Activated naive CD8-positive, alpha-beta T cell (primary cell): ENCODE measurements around the gene KCNQ1.

Source experiments
- H3K27ac Mint-ChIP-seq: one replicate; pipeline ENCODE4 v1.8.0; 2021; ENCODE audit warnings: mixed read lengths
- H3K27me3 Mint-ChIP-seq: one replicate; pipeline ENCODE4 v1.8.0; 2021; ENCODE audit warnings: mixed read lengths
- H3K36me3 Mint-ChIP-seq: one replicate; pipeline ENCODE4 v1.8.0; 2021; ENCODE audit warnings: mixed read lengths
- H3K4me1 Mint-ChIP-seq: one replicate; pipeline ENCODE4 v1.8.0; 2021; ENCODE audit warnings: low read depth, mixed read lengths
- H3K4me3 Mint-ChIP-seq: one replicate; pipeline ENCODE4 v1.8.0; 2021; ENCODE audit warnings: mild to moderate bottlenecking, mixed read lengths
- H3K9me3 Mint-ChIP-seq: one replicate; pipeline ENCODE4 v1.8.0; 2021; ENCODE audit warnings: low read depth, mixed read lengths

The KCNQ1 gene

DNA sequence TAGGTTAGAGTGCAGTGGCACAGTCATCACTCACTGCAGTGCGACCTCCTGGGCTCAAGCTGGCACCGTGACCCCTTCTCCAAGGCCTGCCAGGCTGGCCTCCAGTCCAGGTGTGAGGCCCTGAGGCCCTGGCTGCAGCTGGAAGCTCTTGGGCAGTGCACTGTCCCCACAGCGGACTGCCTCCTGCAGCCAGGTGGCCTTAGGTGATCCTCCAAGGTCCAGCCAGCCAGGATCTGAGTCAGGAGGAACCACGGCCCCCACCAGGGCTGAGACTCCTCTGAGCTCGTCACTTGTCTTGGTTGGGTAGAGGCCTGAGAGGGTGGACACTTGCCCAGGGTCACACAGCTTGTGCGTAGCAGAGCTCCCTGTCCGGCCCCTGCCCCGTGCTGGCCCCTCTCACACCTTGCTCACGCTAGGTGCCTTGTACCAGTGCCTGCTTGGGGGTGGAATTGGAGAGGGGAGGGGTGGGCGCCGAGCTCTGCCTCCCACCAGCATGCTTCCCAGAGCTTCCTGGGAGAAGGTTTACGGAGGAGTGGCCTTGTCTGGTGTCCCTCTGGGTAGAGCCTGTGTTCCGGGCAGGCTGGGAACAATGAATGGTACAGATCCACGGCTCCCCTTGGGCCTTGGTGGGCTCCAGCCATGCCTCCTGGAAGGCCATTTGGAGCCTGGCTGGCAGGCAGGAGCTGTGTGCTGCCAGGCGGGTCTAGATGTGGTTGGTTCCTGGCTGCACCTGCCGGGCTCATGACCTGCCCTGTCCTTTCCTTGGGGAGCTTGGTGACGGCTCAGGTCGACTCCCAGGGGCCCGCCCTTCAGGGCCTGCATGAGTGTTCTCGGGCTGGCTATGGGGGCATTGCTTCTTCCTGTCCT lies 20.6 kb downstream of the KCNQ1 start:
- H3K27me3 Mint-ChIP-seq: no peaks in the 10 kb centered on the region
- no peak overlapping the region for H3K27ac Mint-ChIP-seq
- peaks cover 65% of the 10 kb centered on the region for H3K4me1 Mint-ChIP-seq
- H3K4me3 Mint-ChIP-seq: no peak overlapping the region
- H3K9me3 Mint-ChIP-seq: no peaks in the 10 kb centered on the region
- no peaks in the 10 kb centered on the region for H3K36me3 Mint-ChIP-seq

DNA sequence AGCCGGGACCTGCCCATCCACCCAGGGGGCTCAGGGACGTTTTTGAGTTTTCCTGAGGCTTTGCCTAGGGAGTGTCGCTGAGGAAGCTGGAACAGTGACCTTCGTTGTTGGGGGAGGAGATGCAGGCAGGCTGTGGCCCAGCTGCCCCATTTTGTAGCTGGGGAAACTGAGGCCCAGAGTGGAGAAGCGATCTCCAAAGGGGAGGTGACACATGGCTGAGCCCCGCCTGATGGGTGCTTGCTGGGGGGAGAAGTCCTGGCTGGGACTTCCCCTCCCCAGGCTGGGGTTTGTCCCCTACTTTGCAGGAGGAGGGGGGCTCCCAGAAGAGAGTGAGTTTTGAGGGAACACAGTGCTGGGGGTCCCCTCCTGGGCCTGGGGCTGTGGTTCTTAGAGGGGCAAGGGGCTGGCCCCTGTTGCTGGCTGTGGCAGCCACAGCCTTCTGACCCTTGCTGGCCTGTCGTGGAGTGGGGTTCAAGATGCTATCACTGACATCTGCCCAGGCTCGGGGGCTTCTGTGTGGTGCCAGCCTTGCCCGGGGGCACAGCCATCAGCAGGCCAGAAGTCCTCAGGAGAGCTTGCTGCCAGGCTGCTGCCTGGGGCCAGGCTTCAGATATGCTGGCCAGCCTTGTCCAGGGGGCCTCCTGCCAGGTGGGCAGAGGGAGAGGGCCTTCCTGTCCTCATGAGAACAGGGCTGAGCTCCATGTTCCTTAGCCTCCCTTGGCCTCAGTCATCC lies 21.4 kb downstream of the KCNQ1 start:
- H3K4me3 Mint-ChIP-seq: peak overlapping the region; percentile 74
- H3K4me1 Mint-ChIP-seq: peaks cover 59% of the 10 kb centered on the region
- no peaks in the 10 kb centered on the region for H3K9me3 Mint-ChIP-seq
- H3K27me3 Mint-ChIP-seq: no peaks in the 10 kb centered on the region
- H3K27ac Mint-ChIP-seq: no peak overlapping the region
- H3K36me3 Mint-ChIP-seq: no peaks in the 10 kb centered on the region

DNA sequence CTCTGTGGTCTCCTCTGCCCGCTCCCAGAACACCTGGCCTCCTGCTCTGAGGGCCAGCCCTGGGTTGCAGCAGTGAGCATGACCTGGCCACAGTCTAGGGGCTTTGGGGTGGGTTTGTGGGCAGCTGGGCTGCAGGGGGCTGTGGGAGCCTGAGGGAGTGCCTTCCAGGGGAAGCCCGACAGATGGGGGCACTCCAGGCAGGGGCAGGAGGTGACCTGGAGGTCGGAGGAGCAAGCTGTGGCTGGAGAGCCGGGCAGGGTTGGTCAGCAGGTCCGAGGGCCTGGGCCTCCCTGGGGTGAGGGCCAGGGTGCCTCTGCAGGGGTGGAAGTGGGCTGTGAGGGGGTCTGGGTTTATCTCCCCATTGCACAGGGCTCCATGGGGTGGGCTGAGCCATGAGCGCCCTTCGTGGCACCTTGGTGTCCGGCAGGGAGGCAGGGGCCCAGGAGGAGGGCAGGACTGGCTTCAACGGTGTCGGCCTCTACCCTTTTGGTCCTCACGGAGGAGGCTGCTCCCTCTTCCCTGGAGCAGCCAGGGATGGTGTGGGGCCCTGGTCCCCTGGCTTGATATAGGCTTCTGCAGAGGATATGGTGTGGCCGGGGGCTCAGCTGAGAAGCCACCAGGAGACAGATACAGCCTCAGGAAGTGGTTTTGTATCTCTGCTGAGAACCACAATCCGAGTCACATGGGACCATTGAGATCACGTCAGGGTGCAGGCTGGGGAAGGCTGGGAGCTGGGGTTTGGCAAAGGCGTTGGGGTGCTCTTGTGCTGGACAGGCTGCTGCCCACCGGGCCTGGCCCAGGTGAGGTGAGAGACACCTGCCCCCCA lies 22.3 kb downstream of the KCNQ1 start:
- Mint-ChIP-seq H3K36me3 (no peaks in the 10 kb centered on the region), H3K9me3 (no peaks in the 10 kb centered on the region), H3K4me3 (peak overlapping the region; percentile 74), H3K27ac (no peak overlapping the region), H3K4me1 (peaks cover 63% of the 10 kb centered on the region), H3K27me3 (no peaks in the 10 kb centered on the region)

DNA sequence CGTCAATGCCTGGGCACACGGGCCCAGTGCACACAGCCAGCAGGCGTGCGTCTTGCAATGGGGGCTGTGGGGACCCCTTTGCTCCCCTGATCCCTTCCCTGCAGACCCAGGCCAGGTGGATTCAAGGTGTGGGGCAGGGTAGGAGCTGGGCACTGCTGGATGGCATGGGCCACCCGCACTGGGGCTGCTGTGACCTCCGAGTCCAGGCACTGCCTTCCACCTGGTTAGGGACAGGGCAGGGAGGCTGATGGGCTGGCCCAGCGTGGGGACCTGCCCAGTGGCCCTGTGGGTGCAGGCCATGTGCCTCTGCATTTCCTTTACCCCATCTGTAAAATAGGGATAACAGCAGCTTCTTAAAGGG lies 22.9 kb downstream of the KCNQ1 start:
- H3K9me3 Mint-ChIP-seq: no peaks in the 10 kb centered on the region
- H3K4me3 Mint-ChIP-seq: peak overlapping the region; percentile 74
- H3K4me1 Mint-ChIP-seq: peaks cover 60% of the 10 kb centered on the region
- H3K27ac Mint-ChIP-seq: no peak overlapping the region
- H3K27me3 Mint-ChIP-seq: no peaks in the 10 kb centered on the region
- H3K36me3 Mint-ChIP-seq: no peaks in the 10 kb centered on the region

DNA sequence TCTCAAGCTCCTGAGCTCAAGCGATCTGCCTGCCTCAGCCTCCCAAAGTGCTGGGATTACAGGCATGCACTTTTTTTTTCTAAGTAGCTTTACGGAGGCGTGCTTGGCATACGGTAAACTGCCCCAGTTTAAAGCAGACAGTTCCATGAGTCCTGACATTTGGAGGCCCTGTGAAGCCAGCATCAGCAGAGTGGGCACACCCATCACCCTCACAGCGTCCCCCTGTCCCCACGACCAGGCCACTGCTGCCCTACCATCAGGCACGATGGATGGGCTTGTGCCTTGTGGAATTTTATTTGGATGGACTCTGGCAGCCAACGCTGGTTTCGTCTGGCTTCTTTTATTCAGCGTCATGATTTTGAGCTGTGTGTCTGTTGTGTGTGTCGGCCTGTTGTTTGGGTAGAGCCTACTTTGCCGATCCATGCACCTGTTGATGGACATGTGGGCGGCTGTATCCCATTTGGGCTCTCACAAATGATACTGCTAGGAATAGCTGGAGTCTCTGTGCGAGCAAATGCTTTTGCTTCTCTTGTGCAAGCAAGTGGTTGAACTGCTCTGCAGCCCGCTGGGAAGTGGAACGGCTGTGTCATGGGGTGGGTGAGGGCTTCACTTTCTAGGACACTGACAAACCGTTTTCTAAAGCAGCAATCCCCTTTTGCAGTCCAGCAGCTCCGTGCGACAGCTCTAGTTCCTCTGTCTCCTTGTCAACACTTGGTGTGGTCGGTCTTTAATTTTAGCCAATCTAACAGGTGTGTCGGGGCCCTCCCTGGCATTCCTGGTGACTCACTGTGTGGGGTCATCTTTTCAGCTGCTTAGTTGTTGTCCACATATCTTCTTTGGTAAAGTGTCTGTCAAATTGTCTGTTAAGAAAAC lies 23.8 kb downstream of the KCNQ1 start:
- Mint-ChIP-seq H3K27me3 (no peaks in the 10 kb centered on the region), H3K27ac (no peak overlapping the region), H3K4me1 (peaks cover 52% of the 10 kb centered on the region), H3K9me3 (no peaks in the 10 kb centered on the region), H3K36me3 (no peaks in the 10 kb centered on the region), H3K4me3 (no peak overlapping the region)

DNA sequence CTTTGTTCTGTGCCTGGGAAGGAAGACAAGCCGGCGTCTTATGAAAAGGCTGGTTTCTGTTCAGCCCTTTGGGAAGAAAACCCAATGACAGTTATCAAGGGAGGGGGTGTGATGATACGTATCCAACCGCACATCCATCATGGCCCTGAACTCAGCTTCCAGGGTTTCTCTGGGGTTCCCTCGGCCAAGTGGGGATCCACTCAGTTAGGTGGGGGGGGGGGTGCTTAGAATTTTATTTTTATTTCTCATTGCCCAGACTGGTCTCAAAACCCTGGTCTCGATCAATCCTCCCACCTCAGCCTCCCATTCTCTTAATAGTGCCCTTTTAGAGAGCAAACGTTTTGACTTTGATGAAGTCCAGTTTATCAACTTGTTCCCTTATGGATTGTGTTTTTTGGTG lies 25.7 kb downstream of the KCNQ1 start:
- Mint-ChIP-seq H3K27ac (no peak overlapping the region), H3K4me1 (peaks cover 47% of the 10 kb centered on the region), H3K9me3 (no peaks in the 10 kb centered on the region), H3K27me3 (no peaks in the 10 kb centered on the region), H3K36me3 (no peaks in the 10 kb centered on the region), H3K4me3 (no peak overlapping the region)

DNA sequence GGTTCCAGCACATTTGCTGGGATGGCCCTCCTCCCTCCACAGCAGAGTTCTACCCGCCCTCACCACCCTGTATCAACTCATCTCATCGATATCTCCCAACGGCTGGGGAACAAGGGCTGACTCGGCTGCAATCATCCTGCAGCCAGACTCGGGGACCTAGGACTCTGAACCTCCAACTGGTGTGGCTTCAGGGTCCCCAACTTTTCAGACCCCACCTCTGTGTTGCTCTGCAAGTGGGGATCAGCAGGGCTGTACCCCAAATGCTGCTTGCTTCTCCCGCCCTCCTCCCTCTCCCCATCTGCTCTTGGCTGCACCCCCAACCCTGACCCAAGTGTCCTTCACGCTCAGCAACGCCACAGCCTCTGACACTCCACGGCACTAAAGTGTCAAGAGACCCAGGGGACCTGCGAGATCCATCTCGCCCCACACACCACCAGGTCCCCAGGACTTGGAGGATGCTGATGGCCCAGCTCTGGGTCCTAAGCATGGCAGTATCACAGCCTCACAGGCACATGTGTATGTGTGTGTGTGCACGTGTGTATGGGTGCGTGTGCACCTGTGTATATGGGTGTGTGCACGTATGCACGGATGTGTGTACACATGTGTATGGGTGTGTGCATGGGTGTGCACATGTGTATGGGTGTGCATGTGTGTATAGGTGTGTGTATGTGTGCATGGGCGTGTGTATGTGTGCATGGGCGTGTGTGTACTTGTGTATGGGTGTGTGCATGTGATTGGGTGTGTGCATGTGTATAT lies 26.4 kb downstream of the KCNQ1 start:
- peaks cover 47% of the 10 kb centered on the region for H3K4me1 Mint-ChIP-seq
- no peaks in the 10 kb centered on the region for H3K27me3 Mint-ChIP-seq
- peaks cover 2% of the 10 kb centered on the region for H3K36me3 Mint-ChIP-seq
- H3K9me3 Mint-ChIP-seq: no peaks in the 10 kb centered on the region
- no peak overlapping the region for H3K4me3 Mint-ChIP-seq
- H3K27ac Mint-ChIP-seq: no peak overlapping the region

DNA sequence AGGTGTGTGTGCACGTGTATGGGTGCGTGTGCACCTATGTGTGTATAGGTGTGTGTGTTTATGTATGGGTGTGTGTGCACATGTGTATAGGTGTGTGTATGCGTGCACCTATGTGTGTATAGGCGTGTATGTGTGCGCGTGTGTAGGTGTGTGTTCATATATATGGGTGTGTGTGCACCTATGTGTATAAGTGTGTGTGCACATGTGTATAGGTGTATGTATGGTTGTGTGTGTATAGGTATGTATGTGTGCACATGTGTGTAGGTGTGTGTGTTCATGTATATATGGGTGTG lies 26.9 kb downstream of the KCNQ1 start:
- Mint-ChIP-seq H3K27me3 (no peaks in the 10 kb centered on the region), H3K9me3 (no peaks in the 10 kb centered on the region), H3K27ac (no peak overlapping the region), H3K4me1 (peaks cover 42% of the 10 kb centered on the region), H3K36me3 (peaks cover 2% of the 10 kb centered on the region), H3K4me3 (no peak overlapping the region)

DNA sequence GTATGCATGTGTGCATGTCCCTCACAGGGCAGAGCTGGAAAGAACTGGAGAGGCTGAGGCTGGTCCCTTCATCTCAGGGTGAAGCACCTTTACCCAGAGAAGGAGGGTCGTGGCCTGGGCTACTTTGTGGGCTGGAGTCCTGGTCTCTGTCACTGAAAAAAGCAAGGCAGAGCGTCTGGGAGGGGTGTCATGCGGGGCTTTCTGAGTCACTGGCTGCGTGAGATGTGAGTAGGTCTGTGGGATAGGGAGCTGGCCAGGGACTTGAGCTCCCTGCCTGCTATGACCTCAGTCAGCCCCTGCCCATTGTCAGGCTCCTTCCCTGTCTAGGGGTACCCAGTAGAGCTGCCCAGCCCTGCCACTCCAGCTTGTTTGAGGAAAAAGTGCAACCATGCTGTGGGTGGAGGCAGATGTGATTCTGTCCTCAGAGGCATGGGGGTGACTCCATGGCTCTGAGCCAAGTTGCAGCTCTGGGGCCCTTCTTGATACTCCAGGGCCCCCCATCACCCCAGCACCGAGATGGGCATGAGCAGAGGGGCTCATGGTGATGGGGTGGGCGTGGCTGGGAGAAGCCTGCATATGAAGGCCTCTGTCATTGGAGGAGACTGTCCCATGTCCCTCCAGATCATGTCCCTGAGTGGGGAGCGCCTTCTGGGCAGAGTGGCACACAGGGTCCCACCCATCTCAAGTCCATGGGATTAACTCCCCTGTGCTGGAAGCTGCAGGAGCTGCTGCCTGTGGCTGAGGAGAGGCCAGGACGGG lies 27.8 kb downstream of the KCNQ1 start:
- no peak overlapping the region for H3K4me3 Mint-ChIP-seq
- no peak overlapping the region for H3K27ac Mint-ChIP-seq
- no peaks in the 10 kb centered on the region for H3K27me3 Mint-ChIP-seq
- H3K4me1 Mint-ChIP-seq: peaks cover 35% of the 10 kb centered on the region
- peaks cover 6% of the 10 kb centered on the region for H3K36me3 Mint-ChIP-seq
- H3K9me3 Mint-ChIP-seq: no peaks in the 10 kb centered on the region

DNA sequence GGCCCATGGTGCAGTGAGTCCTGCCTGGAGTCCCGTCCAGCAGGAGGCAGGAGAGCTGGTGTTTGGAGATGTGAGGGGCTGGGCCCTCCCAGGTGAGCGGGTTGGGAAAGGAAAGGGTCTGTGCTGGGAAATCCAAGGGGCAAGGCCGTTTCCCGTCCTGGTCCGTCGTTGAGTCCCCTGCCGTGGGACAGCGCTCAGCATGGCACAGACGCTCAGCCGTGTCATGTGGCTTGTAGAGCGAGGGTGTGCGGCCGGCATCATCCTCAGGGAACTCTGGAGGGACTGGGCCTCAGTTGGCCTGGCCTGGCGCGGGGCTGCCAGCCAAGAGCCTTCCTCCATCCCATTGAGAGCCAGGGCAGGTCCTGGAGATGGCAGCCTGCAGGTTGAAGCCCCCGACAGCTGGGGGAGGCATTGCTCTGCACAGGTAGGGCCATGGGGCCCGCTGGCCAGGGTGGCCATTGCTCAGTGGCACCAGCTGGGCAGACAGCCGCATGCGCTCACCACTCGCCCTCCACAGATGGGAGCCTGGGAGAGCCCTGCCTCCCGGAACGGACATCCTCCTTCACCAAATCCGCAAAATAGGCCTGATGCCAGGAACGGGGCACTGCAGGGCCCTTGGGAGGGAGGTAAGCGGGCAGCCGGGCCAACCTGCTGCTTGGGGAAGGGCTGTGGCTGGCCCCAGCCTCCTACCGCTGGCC lies 28.7 kb downstream of the KCNQ1 start:
- Mint-ChIP-seq H3K4me1 (peaks cover 33% of the 10 kb centered on the region), H3K27me3 (no peaks in the 10 kb centered on the region), H3K27ac (no peak overlapping the region), H3K4me3 (no peak overlapping the region), H3K9me3 (peaks cover 5% of the 10 kb centered on the region), H3K36me3 (peaks cover 13% of the 10 kb centered on the region)

DNA sequence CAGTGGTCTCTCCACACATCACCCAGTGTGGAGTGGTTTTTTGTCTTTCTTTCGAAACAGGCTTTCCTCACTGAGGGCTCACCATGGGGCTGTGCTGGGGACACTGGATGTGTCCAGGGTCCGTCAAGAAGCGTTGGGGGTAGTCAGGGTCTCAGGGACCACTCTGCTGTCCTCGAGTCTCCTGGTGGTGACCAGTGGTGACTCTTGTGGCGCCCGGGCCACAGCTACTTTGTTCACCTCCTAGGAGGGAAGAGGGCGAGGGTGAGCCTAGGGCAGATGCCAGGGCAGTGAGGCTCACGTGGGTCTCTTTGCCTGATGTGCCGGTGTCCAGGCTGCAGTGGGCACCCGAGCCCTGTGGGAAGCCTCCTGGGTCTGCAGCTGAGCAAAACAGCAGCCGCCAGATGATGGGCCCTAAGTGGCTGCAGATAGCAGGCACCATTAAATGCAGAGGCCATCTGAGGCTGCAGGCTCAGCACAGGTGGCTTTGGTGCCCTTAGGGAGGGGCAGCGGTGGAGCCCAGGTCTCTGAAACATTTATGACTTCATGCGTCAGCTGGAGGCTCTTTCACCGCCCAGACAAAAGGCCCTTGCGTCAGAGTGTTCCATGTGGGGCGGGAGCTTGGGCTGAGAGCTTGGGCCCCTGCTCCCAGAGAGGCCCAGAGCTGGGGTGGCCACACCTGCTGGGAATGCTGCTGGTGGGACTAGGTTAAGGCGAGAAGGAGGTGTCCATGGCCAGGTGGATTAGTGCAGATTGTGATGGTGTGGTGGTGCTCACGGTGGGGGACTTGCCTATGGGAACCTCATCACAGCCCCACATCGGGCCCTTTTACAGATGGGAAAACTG lies 29.5 kb downstream of the KCNQ1 start:
- peaks cover 19% of the 10 kb centered on the region for H3K36me3 Mint-ChIP-seq
- peaks cover 25% of the 10 kb centered on the region for H3K4me1 Mint-ChIP-seq
- no peak overlapping the region for H3K4me3 Mint-ChIP-seq
- peaks cover 5% of the 10 kb centered on the region for H3K9me3 Mint-ChIP-seq
- H3K27me3 Mint-ChIP-seq: no peaks in the 10 kb centered on the region
- no peak overlapping the region for H3K27ac Mint-ChIP-seq

DNA sequence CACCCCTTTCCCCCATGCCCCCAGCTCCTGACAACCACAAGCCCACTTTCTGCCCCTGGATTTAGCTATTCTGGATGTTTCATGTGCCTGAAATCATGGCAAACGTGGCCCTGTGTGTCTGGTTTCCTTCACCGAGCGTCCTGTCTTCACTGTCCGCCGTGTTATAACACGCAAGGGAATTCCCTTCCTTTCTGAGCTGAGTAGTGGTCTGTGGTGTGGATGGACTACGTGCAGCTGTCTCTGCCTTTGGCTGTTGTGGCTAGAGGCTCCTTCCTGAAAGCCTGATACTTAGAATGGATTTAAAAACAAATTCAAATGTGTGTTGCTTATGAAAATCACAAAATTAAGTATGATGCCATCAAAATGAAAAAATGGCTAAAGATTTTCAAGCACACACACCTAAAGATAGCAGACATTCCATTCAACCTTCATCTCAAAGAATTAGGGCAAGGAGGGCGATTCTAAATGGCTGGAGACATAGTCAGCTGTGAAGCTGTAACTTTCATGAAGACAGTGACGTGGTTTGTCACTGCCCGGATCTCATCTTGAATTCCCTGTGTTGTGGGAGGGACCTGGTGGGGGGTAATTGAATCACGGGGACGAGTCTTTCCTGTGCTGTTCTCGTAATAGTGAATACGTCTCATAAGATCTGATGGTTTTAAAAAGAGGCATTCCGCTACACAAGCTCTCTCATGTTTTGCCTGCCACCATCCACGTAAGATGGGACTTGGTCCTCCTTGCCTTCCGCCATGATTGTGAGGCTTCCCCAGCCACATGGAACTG lies 30.5 kb downstream of the KCNQ1 start:
- H3K4me3 Mint-ChIP-seq: no peak overlapping the region
- H3K27ac Mint-ChIP-seq: no peak overlapping the region
- H3K27me3 Mint-ChIP-seq: no peaks in the 10 kb centered on the region
- peaks cover 26% of the 10 kb centered on the region for H3K4me1 Mint-ChIP-seq
- H3K9me3 Mint-ChIP-seq: peaks cover 9% of the 10 kb centered on the region
- peaks cover 26% of the 10 kb centered on the region for H3K36me3 Mint-ChIP-seq
